ENCODE measurements around the gene SESN2. TPM values are rescaled to one million over a fixed set of nuclear protein-coding genes. Genes with fewer than 3 reads are reported as not detected.

Gene SESN2
- total RNA-seq, 1 experiment from 2014 or later, result 8.2 TPM

DNA sequence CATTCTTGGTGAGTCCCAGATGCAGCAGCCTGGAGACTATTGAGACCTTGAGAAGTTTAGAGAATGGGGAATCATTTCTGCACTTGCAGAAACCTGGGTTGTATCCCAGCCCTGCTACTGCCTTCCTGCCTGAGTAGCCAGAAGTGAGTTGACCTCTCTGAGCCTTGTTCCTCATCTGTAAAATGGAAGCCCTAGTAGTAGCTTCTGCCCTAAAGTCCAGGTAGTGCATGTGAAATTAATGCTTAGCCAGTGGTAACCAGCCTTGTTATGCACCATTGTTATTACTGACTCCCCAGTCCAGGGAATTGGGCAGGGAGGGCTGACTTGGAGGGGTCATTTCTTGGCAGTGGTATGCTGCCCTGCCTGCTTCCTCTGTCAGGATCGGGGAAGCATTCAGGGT, 5.6 kb downstream of the SESN2 start:
- H3K9me3 ChIP-seq (replicated peaks), result no peaks in the 10 kb centered on the region
- no peaks in the 10 kb centered on the region for H3K36me3 ChIP-seq
- H3K4me3 ChIP-seq, result no peak overlapping the region
- H3K4me1 ChIP-seq, result peaks cover 4% of the 10 kb centered on the region; the same call in 1 of the 2 replicates
- H3K27me3 ChIP-seq, result no peaks in the 10 kb centered on the region
- no peak for DNase-seq
- H3K27ac ChIP-seq, result no peak overlapping the region

GRCh38 chr1:28265577-28265976, 6.3 kb downstream of the SESN2 start:
- H3K4me1 ChIP-seq, result peaks cover 4% of the 10 kb centered on the region; the same call in 1 of the 2 replicates
- H3K36me3 ChIP-seq, result no peaks in the 10 kb centered on the region
- no peaks in the 10 kb centered on the region for H3K9me3 ChIP-seq (replicated peaks)
- no peak overlapping the region for H3K4me3 ChIP-seq
- H3K27me3 ChIP-seq, result no peaks in the 10 kb centered on the region
- H3K27ac ChIP-seq, result no peak overlapping the region
- no peak for DNase-seq

DNA sequence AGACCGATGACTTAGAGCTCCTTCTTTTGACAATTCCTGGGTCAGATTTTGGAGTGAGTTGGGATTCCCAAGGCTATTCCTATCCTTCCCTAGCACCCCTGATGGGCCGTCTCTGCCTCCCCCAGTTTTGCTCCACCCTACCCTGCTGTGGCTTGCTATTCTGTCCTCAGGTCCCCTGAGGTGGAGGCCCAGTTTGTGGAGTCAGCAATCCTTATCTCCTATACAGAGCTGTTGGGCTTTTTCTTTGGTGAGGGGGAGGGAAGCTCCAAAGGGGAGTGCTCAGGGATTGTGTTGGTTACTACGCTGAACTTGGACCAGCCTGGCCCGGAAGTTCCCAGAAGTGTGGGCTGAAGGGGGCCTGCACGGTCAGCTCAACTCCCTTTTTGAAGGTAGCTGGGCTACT, 7.6 kb downstream of the SESN2 start:
- no peaks in the 10 kb centered on the region for H3K36me3 ChIP-seq
- no peak overlapping the region for H3K4me3 ChIP-seq
- no peaks in the 10 kb centered on the region for H3K27me3 ChIP-seq
- no peak for DNase-seq
- H3K4me1 ChIP-seq, result no peaks in the 10 kb centered on the region
- no peaks in the 10 kb centered on the region for H3K9me3 ChIP-seq (replicated peaks)
- no peak overlapping the region for H3K27ac ChIP-seq

- Histone ChIP-seq H3K4me3 (no peak overlapping the region), H3K9me3 (replicated peaks) (no peaks in the 10 kb centered on the region), H3K27ac (no peak overlapping the region), H3K27me3 (no peaks in the 10 kb centered on the region), H3K36me3 (no peaks in the 10 kb centered on the region), H3K4me1 (no peaks in the 10 kb centered on the region)
- no peak for DNase-seq
Observed at GRCh38 chr1:28267633-28268032, 8.3 kb downstream of the SESN2 start.

- Histone ChIP-seq H3K36me3 (no peaks in the 10 kb centered on the region), H3K4me3 (no peak overlapping the region), H3K4me1 (no peaks in the 10 kb centered on the region), H3K27ac (no peak overlapping the region), H3K27me3 (no peaks in the 10 kb centered on the region), H3K9me3 (replicated peaks) (no peaks in the 10 kb centered on the region)
- no peak for DNase-seq
Observed at GRCh38 chr1:28269529-28269928, 10.2 kb downstream of the SESN2 start.

DNA sequence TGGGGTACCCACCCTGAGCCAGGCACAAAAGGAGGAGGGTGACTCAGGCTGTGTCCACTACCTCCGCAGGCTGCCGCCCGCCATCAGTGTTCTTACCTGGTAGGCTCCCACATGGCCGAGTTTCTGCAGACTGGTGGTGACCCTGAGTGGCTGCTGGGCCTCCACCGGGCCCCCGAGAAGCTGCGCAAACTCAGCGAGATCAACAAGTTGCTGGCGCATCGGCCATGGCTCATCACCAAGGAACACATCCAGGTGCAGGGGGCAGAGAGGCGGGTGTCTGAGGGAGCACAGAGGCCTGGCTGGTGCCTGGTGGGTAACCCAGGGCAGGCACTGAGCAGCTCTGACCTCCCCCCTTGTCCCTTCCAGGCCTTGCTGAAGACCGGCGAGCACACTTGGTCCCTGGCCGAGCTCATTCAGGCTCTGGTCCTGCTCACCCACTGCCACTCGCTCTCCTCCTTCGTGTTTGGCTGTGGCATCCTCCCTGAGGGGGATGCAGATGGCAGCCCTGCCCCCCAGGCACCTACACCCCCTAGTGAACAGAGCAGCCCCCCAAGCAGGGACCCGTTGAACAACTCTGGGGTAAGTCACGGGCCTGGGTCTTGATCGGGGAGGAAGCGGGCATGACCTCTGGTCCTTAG, 13.0 kb downstream of the SESN2 start:
- H3K36me3 ChIP-seq, result no peaks in the 10 kb centered on the region
- no peak overlapping the region for H3K4me3 ChIP-seq

GRCh38 chr1:28273216-28273860, 14.0 kb downstream of the SESN2 start:
- Histone ChIP-seq H3K36me3 (no peaks in the 10 kb centered on the region), H3K9me3 (replicated peaks) (no peaks in the 10 kb centered on the region), H3K27me3 (no peaks in the 10 kb centered on the region), H3K4me1 (no peaks in the 10 kb centered on the region), H3K27ac (no peak overlapping the region), H3K4me3 (no peak overlapping the region)
- DNase-seq, result no peak

More for the DNA sequence above, 13.0 kb downstream of the SESN2 start:
- Histone ChIP-seq H3K27me3 (no peaks in the 10 kb centered on the region), H3K27ac (no peak overlapping the region), H3K4me1 (no peaks in the 10 kb centered on the region), H3K9me3 (replicated peaks) (no peaks in the 10 kb centered on the region)
- no peak for DNase-seq

DNA sequence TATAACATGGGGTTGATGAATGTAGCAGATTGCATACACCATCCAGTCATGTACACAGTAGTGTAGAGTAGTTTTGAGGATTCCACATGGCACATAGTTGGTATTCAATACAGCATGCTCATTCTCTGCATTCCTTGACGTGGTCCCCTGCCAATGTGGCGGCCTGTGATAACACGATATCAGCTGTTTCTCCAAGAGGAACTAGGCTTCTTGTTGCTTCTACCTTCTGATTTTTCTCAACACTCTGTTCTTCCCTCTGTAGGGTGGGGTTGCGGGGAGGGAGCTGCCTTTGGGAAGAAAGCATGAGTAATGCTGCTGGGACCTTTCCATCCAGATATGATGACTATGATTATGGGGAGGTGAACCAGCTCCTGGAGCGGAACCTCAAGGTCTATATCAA, 19.4 kb downstream of the SESN2 start:
- Histone ChIP-seq H3K4me1 (no peaks in the 10 kb centered on the region), H3K4me3 (no peak overlapping the region), H3K9me3 (replicated peaks) (no peaks in the 10 kb centered on the region), H3K27ac (no peak overlapping the region), H3K27me3 (no peaks in the 10 kb centered on the region), H3K36me3 (no peaks in the 10 kb centered on the region)
- no peak for DNase-seq

DNA sequence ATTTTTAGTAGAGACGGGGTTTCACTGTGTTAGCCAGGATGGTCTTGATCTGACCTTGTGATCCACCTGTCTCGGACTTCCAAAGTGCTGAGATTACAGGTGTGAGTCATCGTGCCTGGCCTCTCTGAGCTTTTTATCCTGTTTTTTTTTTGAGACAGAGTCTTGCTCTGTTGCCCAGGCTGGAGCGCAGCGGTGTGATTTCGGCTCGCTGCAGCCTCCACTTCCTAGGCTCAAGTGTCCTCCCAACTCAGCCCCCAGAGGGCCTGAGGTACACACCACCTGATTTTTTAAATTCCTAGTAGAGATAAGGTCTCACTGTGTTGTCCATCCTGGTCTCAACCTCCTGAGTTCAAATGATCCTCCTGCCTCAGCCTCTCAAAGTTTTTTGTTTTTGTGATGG, 20.4 kb downstream of the SESN2 start:
- Histone ChIP-seq H3K9me3 (replicated peaks) (no peaks in the 10 kb centered on the region), H3K4me1 (no peaks in the 10 kb centered on the region), H3K27ac (no peak overlapping the region), H3K27me3 (no peaks in the 10 kb centered on the region), H3K4me3 (no peak overlapping the region), H3K36me3 (no peaks in the 10 kb centered on the region)
- DNase-seq, result no peak

DNA sequence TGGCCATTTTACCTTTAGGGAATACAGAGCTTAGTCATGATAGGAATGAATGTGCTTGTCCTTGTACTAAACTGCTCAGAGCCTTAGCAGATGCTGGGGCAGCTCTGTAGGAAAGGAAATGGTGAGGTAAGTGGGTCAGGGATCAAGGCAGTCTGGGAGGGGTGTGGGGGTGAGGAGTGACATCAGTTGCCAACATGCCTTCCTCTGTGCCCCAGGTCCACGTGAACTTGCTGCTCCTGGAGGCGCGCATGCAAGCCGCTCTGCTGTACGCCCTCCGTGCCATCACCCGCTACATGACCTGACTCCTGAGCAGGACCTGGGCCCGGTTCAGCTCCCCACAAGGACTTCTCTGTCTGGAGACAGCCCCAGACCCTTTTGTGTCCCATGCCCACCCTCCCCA, 21.2 kb downstream of the SESN2 start:
- no peaks in the 10 kb centered on the region for H3K36me3 ChIP-seq
- no peak overlapping the region for H3K4me3 ChIP-seq
- DNase-seq, result no peak
- no peaks in the 10 kb centered on the region for H3K27me3 ChIP-seq
- H3K9me3 ChIP-seq (replicated peaks), result no peaks in the 10 kb centered on the region
- no peaks in the 10 kb centered on the region for H3K4me1 ChIP-seq
- H3K27ac ChIP-seq, result no peak overlapping the region

GRCh38 chr1:28280977-28281381, 21.7 kb downstream of the SESN2 start:
- Histone ChIP-seq H3K9me3 (replicated peaks) (no peaks in the 10 kb centered on the region), H3K27me3 (no peaks in the 10 kb centered on the region), H3K4me1 (no peaks in the 10 kb centered on the region), H3K27ac (no peak overlapping the region), H3K4me3 (no peak overlapping the region), H3K36me3 (no peaks in the 10 kb centered on the region)
- no peak for DNase-seq

- Histone ChIP-seq H3K36me3 (no peaks in the 10 kb centered on the region), H3K9me3 (replicated peaks) (no peaks in the 10 kb centered on the region), H3K27ac (no peak overlapping the region), H3K27me3 (no peaks in the 10 kb centered on the region), H3K4me1 (no peaks in the 10 kb centered on the region), H3K4me3 (no peak overlapping the region)
- no peak for DNase-seq
Observed at GRCh38 chr1:28281608-28282425, 22.5 kb downstream of the SESN2 start.

DNA sequence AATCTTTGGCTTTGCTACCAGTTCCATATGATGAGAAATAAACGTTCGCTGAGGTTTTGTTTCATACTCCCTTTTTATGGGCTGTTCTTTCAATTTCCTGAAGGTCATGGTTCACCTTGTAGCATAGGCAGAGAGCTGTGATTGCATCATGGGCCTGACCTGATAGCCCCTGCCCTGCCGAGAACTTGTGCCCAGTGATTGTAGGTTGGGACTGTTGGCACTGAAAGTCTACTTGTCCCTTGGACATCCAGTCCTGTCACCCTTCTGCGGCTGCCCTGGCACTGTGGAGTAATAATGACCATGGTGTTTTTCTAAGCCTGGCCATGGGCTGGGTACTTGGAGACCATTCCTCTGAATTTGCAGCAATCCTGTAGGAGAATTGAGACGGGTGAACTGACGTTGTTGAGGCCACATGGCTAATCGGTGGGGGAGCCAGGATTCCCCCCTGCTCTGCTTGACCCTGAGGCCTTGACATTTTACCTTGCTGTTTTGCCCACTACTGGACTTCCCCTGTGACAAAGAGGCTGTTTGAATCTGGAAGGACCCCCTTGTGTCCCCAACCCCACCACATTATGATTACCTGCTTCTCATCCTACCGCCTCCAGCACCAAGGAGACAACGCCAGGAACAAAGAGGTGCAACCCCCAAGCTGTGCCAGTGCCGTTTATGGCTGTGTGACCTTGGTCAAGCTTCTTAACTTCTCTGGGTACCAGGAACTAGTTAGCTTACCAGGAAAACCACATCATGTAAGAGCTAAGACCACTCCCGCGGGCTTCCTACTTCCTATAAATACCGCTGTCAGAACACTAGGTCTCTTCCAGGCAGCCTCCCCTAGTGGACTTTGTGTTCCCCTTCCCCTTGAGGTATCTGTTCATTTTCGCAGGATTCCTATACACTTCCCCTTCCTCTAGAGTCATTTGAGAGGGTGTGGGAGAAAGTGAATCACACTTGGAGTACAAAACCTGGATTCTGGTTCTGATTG, 23.4 kb downstream of the SESN2 start:
- Histone ChIP-seq H3K4me1 (no peaks in the 10 kb centered on the region), H3K27ac (no peak overlapping the region), H3K27me3 (no peaks in the 10 kb centered on the region), H3K9me3 (replicated peaks) (no peaks in the 10 kb centered on the region), H3K36me3 (no peaks in the 10 kb centered on the region), H3K4me3 (no peak overlapping the region)
- no peak for DNase-seq

- Histone ChIP-seq H3K27me3 (no peaks in the 10 kb centered on the region), H3K4me3 (no peak overlapping the region), H3K27ac (no peak overlapping the region), H3K4me1 (peaks cover 6% of the 10 kb centered on the region), H3K36me3 (no peaks in the 10 kb centered on the region), H3K9me3 (replicated peaks) (no peaks in the 10 kb centered on the region)
- peak in 1 of 2 experiments; percentile 37 for DNase-seq
Observed at GRCh38 chr1:28286111-28286510, 26.8 kb downstream of the SESN2 start.

Measured in SJCRH30 (cell line).